Neuronal stem cell (in vitro differentiated cells): ENCODE measurements around the gene TPSB2.
"Not testable (repeated sequence)": the region's sequence is repeated elsewhere in the genome, so short reads cannot be mapped to it uniquely, and the experiment has no call there.

Source experiments
- DNase-seq: peaks from one replicate; pipeline ENCODE4 v3.0.0-alpha.2; 2013; ENCODE audit warnings: low spot score
- H2AFZ ChIP-seq: one replicate; pipeline ENCODE4 v1.6.1; 2013; ENCODE audit warnings: mild to moderate bottlenecking, low read length, inconsistent platforms
- H2AK5ac ChIP-seq: 2 replicates; pipeline ENCODE4 v1.6.1; 2013; ENCODE audit warnings: low read depth, mild to moderate bottlenecking, inconsistent platforms, low read length, moderate library complexity, mixed read lengths
- H2BK120ac ChIP-seq: 2 replicates; pipeline ENCODE4 v1.6.1; 2013; ENCODE audit warnings: low read depth, mild to moderate bottlenecking, inconsistent platforms, low read length, moderate library complexity, mixed read lengths
- H2BK12ac ChIP-seq: one replicate; pipeline ENCODE4 v1.6.1; 2013; ENCODE audit warnings: low read length, inconsistent platforms
- H2BK15ac ChIP-seq: 2 replicates; pipeline ENCODE4 v1.6.1; 2013; ENCODE audit warnings: mild to moderate bottlenecking, low read length, inconsistent platforms, mixed read lengths
- H2BK5ac ChIP-seq: one replicate; pipeline ENCODE4 v1.6.1; 2013; ENCODE audit warnings: inconsistent platforms, mild to moderate bottlenecking, low read length, moderate library complexity
- H3K14ac ChIP-seq: one replicate; pipeline ENCODE4 v1.6.1; 2013; ENCODE audit warnings: low read length, inconsistent platforms
- H3K18ac ChIP-seq: 2 replicates; pipeline ENCODE4 v1.6.1; 2013; ENCODE audit warnings: low read length, inconsistent platforms
- H3K23ac ChIP-seq: 2 replicates; pipeline ENCODE4 v1.6.1; 2013; ENCODE audit warnings: low read depth, mild to moderate bottlenecking, mixed read lengths, low read length, inconsistent platforms; ENCODE audit not compliant: poor library complexity
- H3K27ac ChIP-seq: replicated peaks from 3 replicates; pipeline ENCODE4 v1.5.1; 2013; ENCODE audit warnings: low read length, inconsistent platforms
- H3K27me3 ChIP-seq, 3 experiments: 2 replicates each; pipeline ENCODE4 v1.6.1; 2013; ENCODE audit warnings: low read length in 3 of 3, mild to moderate bottlenecking in 2 of 3, inconsistent platforms in 1 of 3, low read depth in 1 of 3, mixed read lengths in 1 of 3, moderate library complexity in 1 of 3; ENCODE audit not compliant: control insufficient read depth in 3 of 3, insufficient read depth in 3 of 3
- H3K36me3 ChIP-seq, 2 donors: replicated peaks in 1 of 2; 2 replicates each; pipeline ENCODE4 v1.6.1; 2013; ENCODE audit warnings: low read length in 2 of 2; ENCODE audit not compliant: control insufficient read depth in 2 of 2, insufficient read depth in 2 of 2
- H3K4ac ChIP-seq: 2 replicates; pipeline ENCODE4 v1.6.1; 2013; ENCODE audit warnings: inconsistent platforms, mild to moderate bottlenecking, low read length, moderate library complexity
- H3K4me1 ChIP-seq, 2 donors: 1 replicate in 1 of 2; 2 replicates in 1 of 2; pipeline ENCODE4 v1.6.1; 2013; ENCODE audit warnings: low read length in 2 of 2, low read depth in 1 of 2; ENCODE audit not compliant: control insufficient read depth in 2 of 2, insufficient read depth in 1 of 2
- H3K4me2 ChIP-seq: one replicate; pipeline ENCODE4 v1.6.1; 2013; ENCODE audit warnings: mild to moderate bottlenecking, low read length, inconsistent platforms; ENCODE audit not compliant: insufficient read depth, poor library complexity, severe bottlenecking
- H3K4me3 ChIP-seq, 2 donors: 2 replicates each; pipeline ENCODE4 v1.5.1; 2013; ENCODE audit warnings: low read length in 2 of 2, mild to moderate bottlenecking in 2 of 2, inconsistent platforms in 1 of 2, moderate library complexity in 1 of 2
- H3K79me1 ChIP-seq: one replicate; pipeline ENCODE4 v1.6.1; 2013; ENCODE audit warnings: low read depth, mild to moderate bottlenecking, inconsistent platforms, low read length, moderate library complexity
- H3K9ac ChIP-seq: one replicate; pipeline ENCODE4 v1.6.1; 2013; ENCODE audit warnings: mild to moderate bottlenecking, low read depth, low read length, inconsistent platforms; ENCODE audit not compliant: poor library complexity
- H3K9me3 ChIP-seq, 2 donors: replicated peaks in 1 of 2; 2 replicates each; pipeline versions ENCODE3 to v1.6.1; 2013; ENCODE audit warnings: low read length in 2 of 2, mild to moderate bottlenecking in 2 of 2, inconsistent platforms in 1 of 2, low read depth in 1 of 2, mixed read lengths in 1 of 2, moderate library complexity in 1 of 2; ENCODE audit not compliant: control insufficient read depth in 2 of 2, insufficient read depth in 1 of 2
- H4K8ac ChIP-seq: one replicate; pipeline ENCODE4 v1.6.1; 2013; ENCODE audit warnings: low read depth, mild to moderate bottlenecking, inconsistent platforms, low read length, moderate library complexity
- H4K91ac ChIP-seq: one replicate; pipeline ENCODE4 v1.6.1; 2013; ENCODE audit warnings: low read length, low read depth, mild to moderate bottlenecking, inconsistent platforms; ENCODE audit not compliant: poor library complexity
- WGBS, 2 donors: extraction: QIAGEN DNeasy Blood & Tissue Kit; methylation state at CpG; one replicate each; pipeline ENCODE4 v1.1.7; 2013; ENCODE audit warnings: missing lambda C conversion rate in 2 of 2, mixed read lengths in 1 of 2; ENCODE audit not compliant: insufficient read length in 2 of 2, insufficient replicate concordance in 1 of 2; ENCODE audit errors: extremely low coverage in 2 of 2; 5-methylcytosine and 5-hydroxymethylcytosine counted together

Gene TPSB2

DNA sequence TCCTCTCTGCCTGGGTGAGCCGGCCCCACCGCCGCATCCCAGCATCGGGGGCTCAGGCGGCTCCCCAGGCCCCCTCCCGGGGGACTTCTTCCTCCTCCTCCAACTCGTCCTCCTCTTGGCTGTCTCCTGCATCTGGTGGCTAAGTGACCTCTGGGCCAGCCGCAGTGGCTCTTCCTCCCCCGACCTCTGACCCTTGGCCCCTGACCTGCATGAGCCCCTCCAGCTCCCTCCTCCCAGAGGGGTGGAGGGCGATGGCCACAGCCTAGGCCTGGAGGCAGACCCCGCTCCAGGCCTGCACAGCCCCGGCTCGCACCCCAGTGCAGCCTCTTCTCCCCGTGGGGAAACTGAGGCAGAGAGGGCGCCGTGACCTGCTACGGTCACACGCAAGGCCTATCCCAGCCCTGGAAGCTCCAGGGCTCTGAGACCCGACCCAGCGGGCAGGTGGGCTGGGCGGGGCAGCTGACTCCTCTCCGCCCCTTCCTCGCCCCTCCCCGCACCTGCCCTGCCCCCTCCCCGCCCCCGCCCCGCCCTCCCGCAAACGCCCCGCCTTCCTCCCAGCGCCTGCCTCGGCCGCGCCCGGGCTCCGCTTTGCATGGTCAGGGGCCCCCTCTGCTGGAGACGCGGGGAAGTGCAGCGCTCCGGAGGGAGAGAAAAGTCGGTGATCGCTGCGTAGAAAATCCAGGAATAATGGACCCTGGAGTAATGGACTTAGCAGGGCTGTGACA, 19.2 kb upstream of the TPSB2 start:
- not testable (repeated sequence) for H3K4me1 ChIP-seq, H4K91ac ChIP-seq, H2BK120ac ChIP-seq, H3K4ac ChIP-seq, H3K9ac ChIP-seq, H3K9me3 ChIP-seq, H3K18ac ChIP-seq, H2AK5ac ChIP-seq, H2BK5ac ChIP-seq, H2BK12ac ChIP-seq, H2BK15ac ChIP-seq, DNase-seq, H3K79me1 ChIP-seq, H2AFZ ChIP-seq, H3K23ac ChIP-seq, H3K14ac ChIP-seq, H3K4me3 ChIP-seq, H4K8ac ChIP-seq, H3K36me3 ChIP-seq, H3K4me2 ChIP-seq, H3K27ac ChIP-seq
- no CpG with 5 or more reads among the region's 43 CpGs for WGBS, 2 donors
- H3K27me3 ChIP-seq: peaks cover 0 to 14% (median 0%) of the 10 kb centered on the region in 3 experiments

DNA sequence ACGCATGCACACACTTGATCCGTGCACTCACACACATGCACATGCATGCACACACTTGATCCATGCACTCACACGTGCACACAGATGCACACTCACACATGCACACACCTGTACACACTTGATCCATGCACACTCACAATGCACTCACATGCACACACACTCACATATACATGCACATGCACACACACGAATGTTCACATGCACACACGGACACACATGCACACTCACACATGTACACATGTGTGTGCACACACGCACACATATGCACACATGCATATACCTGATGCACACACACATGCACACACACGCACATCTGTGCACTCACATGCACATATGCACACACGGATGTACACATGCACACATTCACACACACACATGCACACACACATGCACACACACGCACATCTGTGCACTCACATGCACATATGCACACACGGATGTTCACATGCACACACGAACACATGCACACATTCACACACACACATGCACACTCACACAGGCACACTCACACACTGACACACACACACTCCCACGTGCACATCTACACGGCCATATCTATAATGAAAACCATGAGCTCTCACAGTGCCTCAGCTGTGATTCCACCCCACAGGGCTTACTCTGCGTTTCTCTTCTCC, 18.0 kb upstream of the TPSB2 start:
- H3K4me3 ChIP-seq: peak overlapping the region in 1 of 2 donors; percentile 62
- H3K4me2 ChIP-seq, H2BK12ac ChIP-seq, DNase-seq, H3K18ac ChIP-seq, H3K4ac ChIP-seq, H2BK15ac ChIP-seq, H2AK5ac ChIP-seq, H3K9ac ChIP-seq, H4K91ac ChIP-seq, H2BK120ac ChIP-seq, H3K79me1 ChIP-seq, H3K27ac ChIP-seq, H3K36me3 ChIP-seq, H3K9me3 ChIP-seq, H2BK5ac ChIP-seq, H3K4me1 ChIP-seq, H2AFZ ChIP-seq, H3K14ac ChIP-seq, H4K8ac ChIP-seq: not testable (repeated sequence)
- peaks cover 0 to 14% (median 0%) of the 10 kb centered on the region in 3 experiments for H3K27me3 ChIP-seq
- H3K23ac ChIP-seq: peak overlapping the region; percentile 50
- no CpG with 5 or more reads among the region's 14 CpGs for WGBS, 2 donors

DNA sequence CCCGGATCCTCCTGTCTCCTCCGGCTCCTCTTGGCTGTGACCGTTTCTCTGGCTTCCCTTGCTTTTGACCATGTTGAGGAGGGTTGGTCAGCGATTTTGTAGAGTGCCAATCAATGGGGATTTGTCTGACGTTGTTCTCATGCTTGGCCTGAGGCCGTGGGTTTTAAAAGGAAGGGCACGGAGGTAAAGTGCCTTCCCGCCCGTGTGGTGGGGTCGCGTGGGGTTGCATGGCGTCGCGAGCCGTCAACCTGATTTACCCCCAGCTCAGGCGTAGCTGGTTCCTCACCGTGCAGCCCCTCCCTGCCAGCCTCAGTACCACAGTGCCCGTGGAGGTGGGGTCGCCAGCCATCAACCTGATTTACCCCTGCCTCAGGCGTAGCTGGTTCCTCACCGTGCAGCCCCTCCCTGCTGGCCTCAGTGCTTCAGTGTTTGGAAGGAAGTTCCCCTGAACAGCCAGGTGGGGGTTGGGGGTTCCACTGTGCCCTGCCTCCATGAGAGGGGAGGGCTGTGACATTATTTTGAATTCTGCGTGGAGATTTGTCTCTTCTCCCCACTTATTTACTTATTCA, 15.6 kb upstream of the TPSB2 start:
- Histone ChIP-seq H4K91ac (no peak overlapping the region), H2BK5ac (no peak overlapping the region), H3K18ac (peak overlapping the region; percentile 38), H2BK120ac (peak overlapping the region; percentile 81), H3K9ac (peak overlapping the region; percentile 44), H2BK12ac (peak overlapping the region; percentile 41), H3K14ac (peak overlapping the region; percentile 71), H3K4me3 (peak overlapping the region in 1 of 2 donors; percentile 25), H4K8ac (no peak overlapping the region), H3K36me3 (no peaks in the 10 kb centered on the region), H3K27ac (no peak overlapping the region), H3K23ac (peak overlapping the region; percentile 89), H3K79me1 (no peaks in the 10 kb centered on the region), H2AFZ (no peak overlapping the region), H3K4ac (no peak overlapping the region), H3K9me3 (peaks cover 0 to 4% of the 10 kb centered on the region in 2 donors), H3K4me1 (no peaks in the 10 kb centered on the region), H2AK5ac (peak overlapping the region; percentile 81), H2BK15ac (no peak overlapping the region), H3K4me2 (no peak overlapping the region), H3K27me3 (peaks cover 0 to 14% (median 0%) of the 10 kb centered on the region in 3 experiments)
- no CpG with 5 or more reads among the region's 22 CpGs for WGBS, 2 donors
- DNase-seq: no peak

DNA sequence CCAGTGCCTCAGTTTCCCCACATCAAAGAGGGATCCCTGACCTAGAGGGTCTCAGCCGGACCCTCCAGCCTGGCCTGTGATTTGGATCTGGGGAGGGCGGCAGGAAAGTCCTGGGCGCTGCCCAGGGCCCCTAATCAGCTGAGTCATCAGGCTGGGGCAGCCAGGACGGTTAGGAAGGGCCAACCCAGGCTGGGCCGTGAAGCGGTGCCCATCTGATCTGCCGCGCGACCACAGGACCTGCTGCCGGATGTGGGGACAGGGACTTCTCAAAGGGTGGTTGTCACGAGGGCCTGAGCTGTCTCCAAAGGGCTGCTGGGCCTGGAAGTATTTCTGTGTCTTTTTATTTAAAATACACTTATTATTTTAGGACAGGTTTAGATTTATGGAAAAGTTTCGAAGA, 14.9 kb upstream of the TPSB2 start:
- no CpG with 5 or more reads among the region's 12 CpGs for WGBS, 2 donors
- Histone ChIP-seq H4K8ac (no peak overlapping the region), H2AK5ac (no peak overlapping the region), H3K4ac (no peak overlapping the region), H3K4me3 (no peak overlapping the region), H3K27ac (no peak overlapping the region), H3K18ac (no peak overlapping the region), H2BK15ac (no peak overlapping the region), H3K9me3 (peaks cover 0 to 4% of the 10 kb centered on the region in 2 donors), H2BK5ac (no peak overlapping the region), H2AFZ (no peak overlapping the region), H2BK12ac (no peak overlapping the region), H3K9ac (no peak overlapping the region), H3K4me1 (no peaks in the 10 kb centered on the region), H3K27me3 (peaks cover 0 to 14% (median 0%) of the 10 kb centered on the region in 3 experiments), H3K36me3 (no peaks in the 10 kb centered on the region), H3K79me1 (no peaks in the 10 kb centered on the region), H3K23ac (no peak overlapping the region), H3K14ac (no peak overlapping the region), H3K4me2 (no peak overlapping the region), H2BK120ac (no peak overlapping the region), H4K91ac (no peak overlapping the region)
- DNase-seq: no peak
